Effector CD4-positive, alpha-beta T cell (primary cell): ENCODE measurements around the gene ZNF175.

Source experiments
- DNase-seq: peaks from one replicate; pipeline ENCODE4 v3.0.0-alpha.2; 2020

ZNF175 gene

GRCh38 chr19:51550848-51551672 is 20.0 kb upstream of the ZNF175 start:
- no peak for DNase-seq

DNA sequence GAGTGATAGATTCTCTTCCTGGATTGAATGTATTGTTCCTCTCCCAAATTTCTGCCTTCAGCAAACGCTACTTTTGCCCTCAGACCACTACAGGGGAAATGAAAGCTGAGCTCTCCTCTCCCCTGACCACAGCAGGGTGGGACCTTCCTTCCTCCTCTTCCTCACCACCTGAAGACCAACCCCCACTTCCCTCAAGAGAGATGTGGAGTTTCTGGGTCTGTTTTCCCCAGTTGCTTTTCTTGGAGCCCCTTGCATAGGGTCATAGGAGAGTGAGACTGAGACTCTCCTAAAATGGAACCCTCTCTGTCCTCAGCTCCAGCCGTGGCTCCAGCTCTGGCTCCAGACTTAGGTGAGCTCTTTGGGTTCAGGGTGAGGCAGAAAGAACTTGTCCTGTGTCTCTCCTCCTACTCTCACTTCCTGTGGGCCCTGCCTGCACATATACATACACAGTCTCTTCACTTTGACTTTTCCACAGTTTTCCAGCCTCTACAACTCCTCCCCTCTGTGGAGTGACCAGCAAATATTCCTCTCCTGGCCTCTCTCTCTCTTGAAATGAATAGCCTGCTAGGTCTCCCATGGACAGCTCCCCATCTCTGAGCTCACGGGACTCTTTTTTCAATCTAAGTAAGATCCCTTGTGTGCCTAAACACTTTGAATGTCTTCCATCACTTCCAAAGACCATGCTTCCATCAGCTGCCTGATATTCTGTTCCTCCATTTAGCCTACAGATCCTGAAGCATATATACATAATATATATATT is 19.2 kb upstream of the ZNF175 start:
- no peak for DNase-seq

DNA sequence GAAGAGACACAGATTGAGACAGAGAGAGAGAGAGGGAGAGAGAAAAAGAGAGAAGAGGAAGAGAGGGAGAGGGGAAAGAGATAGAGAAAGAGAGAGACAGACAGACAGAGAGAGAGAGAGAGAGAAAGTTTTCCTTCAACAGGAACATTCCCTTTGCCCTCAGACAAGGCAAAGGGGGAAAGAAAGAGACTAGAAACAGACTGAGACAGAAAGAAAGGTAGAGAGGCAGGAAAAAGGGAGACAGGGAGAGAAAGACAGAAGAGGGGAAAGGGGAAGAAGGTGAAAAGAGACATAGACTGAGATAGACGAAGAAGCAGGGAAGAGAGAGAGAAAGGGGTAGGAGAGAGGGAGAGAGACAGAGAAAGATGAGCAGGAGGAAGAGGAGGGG is 18.5 kb upstream of the ZNF175 start:
- DNase-seq: no peak

DNA sequence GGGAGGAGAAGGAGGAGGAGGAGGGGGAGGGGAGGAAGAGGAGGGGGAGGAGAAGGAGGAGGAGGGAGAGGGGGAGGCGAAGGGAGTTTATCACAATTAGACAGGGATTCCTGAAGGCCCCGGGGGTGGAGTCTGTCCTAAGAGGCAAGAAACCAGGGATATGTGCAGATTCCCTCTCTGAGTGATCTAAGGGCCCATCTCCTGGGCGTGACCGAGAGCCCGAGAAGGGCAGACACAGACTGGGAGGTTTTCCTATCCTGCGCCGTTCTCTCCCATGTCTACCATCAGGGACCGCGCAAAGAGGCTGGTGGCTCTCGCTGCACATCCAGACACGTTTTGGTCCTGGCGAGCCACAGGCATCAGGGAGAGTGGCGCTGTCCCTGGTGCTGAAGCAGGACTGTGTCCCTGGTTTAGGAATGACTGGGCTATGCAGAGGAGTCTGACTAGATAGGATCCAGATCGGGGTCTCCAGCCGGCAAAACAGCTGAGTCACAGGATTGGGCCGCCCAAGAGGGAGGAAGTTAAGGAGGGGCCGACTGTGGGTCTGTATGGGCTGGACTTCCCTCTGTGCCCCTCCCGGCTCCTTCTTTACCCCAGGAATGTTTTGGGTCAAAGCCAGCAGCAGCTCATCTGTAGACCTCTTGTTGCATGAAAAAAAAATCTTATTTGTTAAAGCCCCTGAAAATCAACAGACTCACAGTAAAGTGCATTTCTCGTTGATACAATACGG is 17.9 kb upstream of the ZNF175 start:
- DNase-seq: no peak

- DNase-seq: no peak
Measured at GRCh38 chr19:51559240-51559639, 11.8 kb upstream of the ZNF175 start.

- no peak for DNase-seq
Measured at GRCh38 chr19:51560339-51560738, 10.7 kb upstream of the ZNF175 start.

DNA sequence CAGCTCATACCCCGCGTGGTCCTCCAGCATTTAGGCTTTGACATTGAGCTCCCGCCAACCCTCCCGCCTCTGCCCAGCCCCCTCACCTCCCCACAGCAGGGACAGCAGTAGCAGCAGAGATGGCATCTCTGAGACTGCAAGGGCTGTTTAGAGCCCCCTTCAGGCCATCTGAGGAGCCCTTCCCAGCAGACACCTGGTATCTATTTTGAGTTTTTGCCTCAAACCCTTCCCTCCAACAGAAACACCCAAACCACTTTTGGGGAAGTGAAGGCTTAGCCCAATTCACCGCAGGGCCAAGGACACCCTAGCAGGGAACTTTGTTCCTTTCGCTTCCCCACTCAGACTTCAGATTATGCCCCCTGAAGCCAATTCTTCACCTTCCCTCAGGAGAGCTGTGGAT is 6.3 kb upstream of the ZNF175 start:
- DNase-seq: no peak

DNA sequence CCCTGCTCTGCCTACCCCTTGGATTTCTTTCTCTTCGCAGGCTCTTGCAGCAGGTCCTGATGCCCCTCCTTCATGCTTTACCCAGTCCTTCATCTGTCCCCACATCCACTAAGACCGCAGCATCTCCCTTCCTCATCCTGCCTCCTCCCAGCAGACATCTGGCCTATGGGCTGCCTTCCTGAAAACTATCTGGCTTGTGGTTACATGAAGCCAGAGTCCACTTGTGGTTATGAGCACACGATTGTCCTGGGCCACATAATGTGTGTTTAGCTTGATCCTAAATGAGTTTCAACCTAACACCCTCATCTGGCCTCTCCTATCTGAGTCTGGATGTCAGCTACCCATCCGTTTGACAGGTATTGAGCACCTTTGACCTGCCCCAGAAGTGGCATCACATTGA is 5.5 kb upstream of the ZNF175 start:
- DNase-seq: no peak

- DNase-seq: no peak
Measured at GRCh38 chr19:51566489-51567100, 4.5 kb upstream of the ZNF175 start.

GRCh38 chr19:51567583-51567982 is 3.5 kb upstream of the ZNF175 start:
- no peak for DNase-seq

DNA sequence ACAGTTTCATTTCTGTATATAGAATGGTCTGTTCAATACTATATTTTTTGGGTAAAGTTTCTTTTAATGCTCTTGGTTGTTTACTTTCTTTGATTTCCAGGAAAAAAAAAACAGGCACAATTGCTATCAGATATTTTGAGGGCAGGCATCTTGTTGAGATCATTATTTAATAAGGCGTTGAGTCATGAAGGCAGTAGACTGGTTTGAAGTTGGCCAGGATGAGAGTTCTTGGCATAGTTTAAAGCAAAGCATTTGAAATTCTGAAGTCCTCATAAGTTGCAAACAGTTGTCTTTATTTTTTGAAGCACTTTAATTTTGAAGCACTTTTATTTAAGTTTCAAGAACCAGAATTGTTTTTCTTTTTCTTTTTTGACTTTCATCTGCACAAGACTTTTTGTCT is 2.6 kb upstream of the ZNF175 start:
- DNase-seq: no peak

DNA sequence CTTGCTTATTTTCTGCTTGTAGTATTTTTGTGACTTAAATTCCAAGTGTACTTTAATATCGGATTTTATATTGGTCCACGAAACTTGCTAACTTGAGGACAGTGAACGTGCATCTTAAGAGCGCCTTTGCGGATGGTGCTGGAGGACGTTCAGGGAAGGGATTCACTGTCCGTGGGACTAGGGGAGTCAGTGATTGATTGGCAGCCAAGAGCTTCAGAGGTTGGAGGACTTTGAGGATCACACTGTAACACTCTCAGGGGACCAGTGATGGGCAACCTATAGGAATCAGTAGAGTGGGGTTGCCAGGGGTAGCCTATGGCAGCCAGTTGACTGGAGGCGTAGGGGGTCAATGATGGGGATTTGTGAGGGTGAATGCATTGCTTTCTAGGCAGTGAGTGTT is 516 bp downstream of the ZNF175 start:
- no peak for DNase-seq

DNA sequence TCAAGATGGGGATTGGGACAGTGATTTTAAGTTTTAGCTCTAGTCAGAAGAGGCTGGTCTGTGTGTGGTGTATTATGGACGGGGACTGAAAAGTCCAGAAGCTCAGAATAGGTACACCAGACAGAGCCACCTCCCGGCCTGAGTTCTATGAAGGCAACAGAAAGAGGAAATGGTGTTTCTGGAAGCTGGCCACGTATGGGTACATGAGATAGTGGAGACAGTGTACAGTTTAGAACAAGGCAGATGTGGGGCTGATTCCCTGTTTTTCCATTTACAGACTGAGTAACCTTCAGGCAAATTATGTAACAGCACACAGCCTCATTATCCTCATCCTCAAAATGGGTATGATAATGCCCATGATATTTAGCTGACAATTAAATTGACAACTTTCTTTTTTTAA is 1.3 kb downstream of the ZNF175 start:
- no peak for DNase-seq

DNA sequence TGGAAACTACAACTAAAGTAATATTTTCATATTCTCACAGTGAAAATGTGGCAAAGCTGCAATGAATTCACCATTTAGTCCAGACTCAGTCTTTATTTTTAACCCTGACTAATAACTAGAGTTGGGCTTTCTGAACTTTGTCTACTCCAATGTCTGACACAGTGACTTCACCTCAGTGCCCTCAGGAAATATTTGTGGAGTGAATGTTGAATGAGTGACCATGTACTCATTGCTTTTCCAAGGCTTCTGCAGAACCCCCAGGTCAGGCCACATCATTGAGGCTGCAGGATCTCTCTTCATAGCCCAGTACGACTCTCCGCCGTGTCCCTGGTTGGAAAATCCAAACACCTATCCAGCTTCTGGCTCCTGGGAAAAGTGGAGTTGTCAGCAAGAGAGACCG is 1.8 kb downstream of the ZNF175 start:
- DNase-seq: no peak

GRCh38 chr19:51573331-51573730 is 2.2 kb downstream of the ZNF175 start:
- DNase-seq: no peak

- DNase-seq: no peak
Measured at GRCh38 chr19:51576850-51577249, 5.8 kb downstream of the ZNF175 start.

GRCh38 chr19:51586103-51586728 is 15.1 kb downstream of the ZNF175 start:
- DNase-seq: no peak

DNA sequence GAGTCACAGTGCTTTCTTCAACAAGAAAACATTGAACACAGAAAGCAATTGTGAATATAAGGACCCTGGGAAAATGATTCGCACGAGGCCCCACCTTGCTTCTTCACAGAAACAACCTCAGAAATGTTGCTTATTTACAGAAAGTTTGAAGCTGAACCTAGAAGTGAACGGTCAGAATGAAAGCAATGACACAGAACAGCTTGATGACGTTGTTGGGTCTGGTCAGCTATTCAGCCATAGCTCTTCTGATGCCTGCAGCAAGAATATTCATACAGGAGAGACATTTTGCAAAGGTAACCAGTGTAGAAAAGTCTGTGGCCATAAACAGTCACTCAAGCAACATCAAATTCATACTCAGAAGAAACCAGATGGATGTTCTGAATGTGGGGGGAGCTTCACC is 15.7 kb downstream of the ZNF175 start:
- DNase-seq: no peak

DNA sequence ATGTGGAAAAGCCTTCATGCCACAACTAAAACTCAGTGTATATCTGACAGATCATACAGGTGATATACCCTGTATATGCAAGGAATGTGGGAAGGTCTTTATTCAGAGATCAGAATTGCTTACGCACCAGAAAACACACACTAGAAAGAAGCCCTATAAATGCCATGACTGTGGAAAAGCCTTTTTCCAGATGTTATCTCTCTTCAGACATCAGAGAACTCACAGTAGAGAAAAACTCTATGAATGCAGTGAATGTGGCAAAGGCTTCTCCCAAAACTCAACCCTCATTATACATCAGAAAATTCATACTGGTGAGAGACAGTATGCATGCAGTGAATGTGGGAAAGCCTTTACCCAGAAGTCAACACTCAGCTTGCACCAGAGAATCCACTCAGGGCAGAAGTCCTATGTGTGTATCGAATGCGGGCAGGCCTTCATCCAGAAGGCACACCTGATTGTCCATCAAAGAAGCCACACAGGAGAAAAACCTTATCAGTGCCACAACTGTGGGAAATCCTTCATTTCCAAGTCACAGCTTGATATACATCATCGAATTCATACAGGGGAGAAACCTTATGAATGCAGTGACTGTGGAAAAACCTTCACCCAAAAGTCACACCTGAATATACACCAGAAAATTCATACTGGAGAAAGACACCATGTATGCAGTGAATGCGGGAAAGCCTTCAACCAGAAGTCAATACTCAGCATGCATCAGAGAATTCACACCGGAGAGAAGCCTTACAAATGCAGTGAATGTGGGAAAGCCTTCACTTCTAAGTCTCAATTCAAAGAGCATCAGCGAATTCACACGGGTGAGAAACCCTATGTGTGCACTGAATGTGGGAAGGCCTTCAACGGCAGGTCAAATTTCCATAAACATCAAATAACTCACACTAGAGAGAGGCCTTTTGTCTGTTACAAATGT is 16.4 kb downstream of the ZNF175 start:
- no peak for DNase-seq

- no peak for DNase-seq
Measured at GRCh38 chr19:51589511-51589910, 18.4 kb downstream of the ZNF175 start.

DNA sequence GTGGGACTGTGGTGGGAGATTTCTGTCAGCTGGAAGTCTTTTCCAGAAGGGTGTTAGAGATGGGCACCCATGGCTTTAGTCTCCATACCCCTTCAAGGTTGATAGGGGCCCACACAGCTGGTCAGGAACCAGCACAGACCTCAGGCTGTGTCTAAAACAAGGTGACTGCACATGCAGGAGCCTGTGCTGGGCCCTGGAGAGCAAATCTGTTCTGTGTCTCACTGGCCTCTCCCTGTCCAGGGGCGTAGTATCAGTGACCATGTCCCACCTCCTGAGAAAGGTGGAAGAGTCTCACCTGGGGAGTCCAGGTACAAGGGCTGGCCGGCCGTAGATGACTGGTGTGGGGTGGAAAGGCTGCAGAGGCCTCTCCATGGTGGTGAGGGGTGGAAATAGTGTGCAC is 19.4 kb downstream of the ZNF175 start:
- no peak for DNase-seq

DNA sequence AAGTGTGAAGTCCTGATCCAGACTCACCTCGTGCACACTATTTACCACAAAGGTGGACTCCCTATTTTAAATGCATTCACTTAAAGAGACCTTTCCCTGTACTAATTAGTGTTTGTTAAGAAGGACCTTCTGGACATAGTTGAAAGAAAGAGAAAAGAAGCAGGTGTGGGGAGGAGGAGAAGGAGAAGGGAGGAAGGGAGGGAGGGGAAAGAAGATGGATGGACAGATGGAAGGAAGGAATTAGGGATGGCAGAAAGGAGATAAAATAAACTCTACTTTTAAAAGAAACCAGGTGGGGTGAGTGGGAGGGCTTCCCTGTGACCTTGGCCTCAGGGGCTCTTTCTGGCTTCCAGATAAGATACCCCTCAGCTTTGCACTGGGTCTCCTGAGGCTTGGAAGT is 21.4 kb downstream of the ZNF175 start:
- DNase-seq: no peak
